GM18499 (cell line): ENCODE measurements around the gene PLOD1.

Experiments
- ATAC-seq: cut with Tn5 transposase; IDR thresholded peaks from one replicate; pipeline ENCODE4 v1.9.1; 2021; ENCODE audit warnings: moderate number of reproducible peaks; ENCODE audit not compliant: insufficient read depth, unreplicated experiment

Gene PLOD1

DNA sequence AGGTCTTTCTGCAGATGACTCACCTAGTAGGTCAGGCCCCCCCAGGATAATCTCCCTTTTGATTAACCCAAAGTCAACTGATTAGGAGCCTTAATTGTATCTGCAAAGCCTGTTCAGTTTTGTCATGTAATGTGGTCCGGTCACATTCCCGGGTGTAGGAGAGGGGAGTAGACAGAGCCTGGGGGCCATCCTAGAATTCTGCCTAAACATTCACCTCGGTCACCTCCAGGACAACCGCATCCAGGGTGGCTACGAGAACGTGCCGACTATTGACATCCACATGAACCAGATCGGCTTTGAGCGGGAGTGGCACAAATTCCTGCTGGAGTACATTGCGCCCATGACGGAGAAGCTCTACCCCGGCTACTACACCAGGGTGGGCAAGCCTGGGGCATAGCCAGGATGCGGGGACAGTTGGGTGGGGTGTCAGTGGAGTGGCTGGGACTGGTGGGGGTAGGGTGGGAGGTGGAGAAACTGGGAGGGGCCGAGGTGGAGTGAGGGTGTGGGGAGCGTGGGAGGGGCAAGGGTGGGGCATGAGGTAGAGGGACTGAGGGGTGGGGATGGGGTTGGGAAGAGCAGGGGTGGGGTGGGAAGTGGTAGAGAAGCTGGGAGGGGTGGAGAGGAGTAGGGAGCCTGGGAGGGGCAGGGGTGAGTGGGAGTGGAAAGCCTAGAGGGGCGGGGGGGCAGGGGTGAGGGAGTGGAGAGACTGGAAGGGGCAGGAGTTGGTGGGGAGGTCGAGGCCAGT, 36.1 kb downstream of the PLOD1 start:
- no peak for ATAC-seq

GRCh38 chr1:11977625-11978024, 43.1 kb downstream of the PLOD1 start:
- ATAC-seq = no peak

DNA sequence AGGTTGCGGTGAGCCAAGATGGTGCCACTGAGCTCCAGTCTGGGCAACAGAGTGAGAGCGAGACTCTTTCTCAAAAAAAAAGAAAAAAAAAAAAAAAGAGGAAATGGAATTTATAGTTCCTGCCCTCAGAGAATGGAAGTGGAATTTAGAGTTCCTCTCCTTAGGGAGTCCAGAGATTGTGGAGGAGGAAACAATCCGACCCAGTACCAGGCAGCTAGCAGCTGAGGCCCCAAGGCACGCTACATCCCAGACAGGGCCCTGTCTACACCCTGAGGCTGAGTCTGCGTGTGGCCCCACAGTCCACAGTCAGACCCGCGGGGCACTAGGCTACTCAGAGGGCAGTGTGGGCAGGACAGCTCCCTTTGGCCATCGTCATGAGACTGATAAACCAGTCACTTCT, 43.8 kb downstream of the PLOD1 start:
- ATAC-seq = no peak

DNA sequence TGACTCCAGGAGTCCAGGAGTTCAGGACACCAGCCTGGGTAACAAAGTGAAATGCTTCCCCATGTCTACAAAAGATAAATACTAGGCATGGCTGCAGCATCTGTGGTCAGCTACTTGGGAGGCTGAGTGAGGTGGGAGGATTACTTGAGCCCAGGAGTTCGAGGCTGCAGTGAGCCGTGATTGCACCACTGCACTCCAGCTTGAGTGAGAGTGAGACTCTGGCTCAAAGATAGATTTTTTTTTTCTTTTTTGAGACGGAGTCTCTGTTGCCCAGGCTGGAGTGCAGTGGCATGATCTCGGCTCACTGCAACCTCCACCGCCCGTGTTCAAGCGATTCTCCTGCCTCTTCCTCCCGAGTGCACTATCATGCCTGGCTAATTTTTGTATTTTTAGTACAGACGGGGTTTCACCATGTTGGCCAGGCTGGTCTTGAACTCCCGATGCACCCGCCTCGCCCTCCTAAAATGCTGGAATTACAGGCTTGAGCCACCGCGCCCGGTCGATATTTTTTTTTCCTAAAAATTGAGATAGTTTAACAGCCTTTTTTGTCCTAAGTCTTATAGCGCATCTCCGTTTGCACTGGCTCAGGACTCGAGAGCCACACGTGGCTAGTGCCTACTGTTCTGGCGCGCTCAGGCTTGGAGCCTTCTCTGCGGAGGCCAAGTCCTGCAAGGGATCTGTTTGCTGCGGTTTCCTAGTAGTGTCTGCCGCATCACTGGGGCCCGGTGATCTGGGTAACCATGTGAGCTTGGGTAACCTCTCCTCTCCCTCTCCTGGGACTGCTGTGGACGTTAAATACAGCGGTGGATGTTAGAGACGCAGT, 44.7 kb downstream of the PLOD1 start:
- no peak for ATAC-seq

- peak; percentile 64 for ATAC-seq
These were observed 45.5 kb downstream of the PLOD1 start, which contains the start of gene MFN2 for GRCh38 chr1:11979851-11980675. MFN2 (plus strand) TSS chr1:11980444; CDS start chr1:11989169, 8,725 bp downstream.

- ATAC-seq = no peak
These were observed 46.1 kb downstream of the PLOD1 start for GRCh38 chr1:11980676-11980972.

- no peak for ATAC-seq
These were observed 47.0 kb downstream of the PLOD1 start for GRCh38 chr1:11981378-11982009.

- no peak for ATAC-seq
These were observed 47.5 kb downstream of the PLOD1 start for GRCh38 chr1:11982010-11982392.

GRCh38 chr1:11984121-11984520, 49.6 kb downstream of the PLOD1 start:
- ATAC-seq = no peak

- no peak for ATAC-seq
These were observed 50.1 kb downstream of the PLOD1 start for GRCh38 chr1:11984576-11984975.

DNA sequence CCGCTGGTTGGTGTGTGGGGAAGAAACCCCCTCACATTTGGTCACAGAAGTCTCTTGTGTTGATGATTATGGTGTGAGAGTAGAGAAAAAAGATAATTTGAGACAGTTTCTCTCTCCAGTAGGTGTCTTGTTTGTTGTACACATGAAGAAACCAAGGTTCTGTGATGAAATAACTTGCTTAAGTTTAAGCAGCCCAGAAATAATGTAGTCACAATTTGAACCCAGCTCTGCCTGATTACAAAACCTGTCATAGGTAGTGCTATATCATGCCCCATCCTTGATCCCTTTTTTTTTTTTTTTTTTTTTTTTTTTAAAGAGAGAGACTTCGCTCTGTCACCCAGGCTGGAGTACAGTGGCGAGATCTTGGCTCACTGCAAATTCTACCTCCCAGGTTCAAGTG, 50.7 kb downstream of the PLOD1 start:
- no peak for ATAC-seq

DNA sequence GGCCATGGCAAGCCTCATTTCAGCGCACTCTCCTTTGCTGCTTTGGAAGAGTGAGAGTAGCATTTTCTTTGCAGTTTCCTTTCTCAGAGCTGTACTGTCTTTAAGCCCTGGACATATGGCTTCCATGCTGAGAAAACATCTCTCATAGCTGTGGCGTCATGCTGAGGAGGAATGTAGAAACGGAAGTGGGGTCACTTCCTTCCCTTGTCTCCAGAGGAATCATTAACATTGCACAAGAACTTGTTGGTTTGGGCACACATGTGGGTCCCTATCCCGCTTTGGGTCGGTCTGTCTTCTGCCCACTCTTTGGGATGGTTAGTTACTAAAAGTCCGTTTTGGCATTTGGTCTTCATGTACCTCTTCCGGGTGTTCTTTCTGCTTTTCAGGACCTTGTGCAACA, 51.3 kb downstream of the PLOD1 start:
- no peak for ATAC-seq

DNA sequence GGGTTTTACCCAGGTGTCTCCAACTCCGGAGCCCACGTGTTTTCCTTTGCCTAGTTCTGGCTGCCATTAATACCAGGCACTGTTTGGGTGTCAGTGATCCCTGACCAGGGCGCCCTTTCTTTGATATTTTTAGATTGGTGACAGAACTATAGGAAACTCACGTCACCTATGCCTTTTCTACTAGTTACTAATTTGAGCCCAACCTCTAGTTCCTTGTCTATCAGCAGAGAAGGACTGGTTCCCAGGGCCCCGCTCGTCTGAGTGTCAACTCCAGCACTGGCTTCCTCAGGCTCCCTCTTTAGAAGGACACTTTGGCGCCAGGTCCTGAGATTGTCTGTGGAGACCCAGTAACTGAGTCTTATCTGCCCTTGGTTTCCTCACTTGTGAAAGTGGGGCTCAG, 55.2 kb downstream of the PLOD1 start:
- ATAC-seq = no peak

- ATAC-seq = no peak
These were observed 56.0 kb downstream of the PLOD1 start for GRCh38 chr1:11990303-11991032.

DNA sequence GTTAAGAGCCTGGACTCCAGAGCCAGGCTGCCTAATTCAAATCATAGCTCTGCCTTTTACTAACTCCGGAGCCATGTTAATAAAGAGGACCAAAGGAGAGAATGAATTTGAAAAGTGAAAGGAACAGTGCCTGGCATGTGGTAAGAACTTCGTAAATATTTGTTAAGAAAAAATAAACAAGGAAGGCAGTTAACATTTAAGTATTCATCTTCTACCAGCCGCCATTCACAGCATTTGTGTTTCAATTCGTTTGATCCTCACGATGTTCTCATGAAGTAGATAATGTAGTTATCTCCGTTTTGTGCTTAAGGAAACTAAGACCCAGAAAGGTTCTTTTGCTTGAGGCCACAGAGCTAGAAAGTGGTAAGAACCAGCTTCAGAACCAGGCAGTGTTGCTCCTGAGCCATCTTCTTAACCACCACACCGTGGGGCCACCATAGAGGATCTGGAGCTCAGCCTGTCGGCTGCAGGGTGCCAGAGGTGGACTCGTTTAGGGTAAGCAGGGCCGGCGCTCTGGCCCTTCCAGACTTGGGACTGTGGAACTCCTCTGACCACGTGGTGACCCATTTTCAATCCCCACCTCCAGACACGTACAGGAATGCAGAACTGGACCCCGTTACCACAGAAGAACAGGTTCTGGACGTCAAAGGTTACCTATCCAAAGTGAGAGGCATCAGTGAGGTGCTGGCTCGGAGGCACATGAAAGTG, 57.6 kb downstream of the PLOD1 start:
- no peak for ATAC-seq

- ATAC-seq = no peak
These were observed 62.7 kb downstream of the PLOD1 start for GRCh38 chr1:11997081-11997850.

- ATAC-seq = no peak
These were observed 64.1 kb downstream of the PLOD1 start for GRCh38 chr1:11998636-11999035.

DNA sequence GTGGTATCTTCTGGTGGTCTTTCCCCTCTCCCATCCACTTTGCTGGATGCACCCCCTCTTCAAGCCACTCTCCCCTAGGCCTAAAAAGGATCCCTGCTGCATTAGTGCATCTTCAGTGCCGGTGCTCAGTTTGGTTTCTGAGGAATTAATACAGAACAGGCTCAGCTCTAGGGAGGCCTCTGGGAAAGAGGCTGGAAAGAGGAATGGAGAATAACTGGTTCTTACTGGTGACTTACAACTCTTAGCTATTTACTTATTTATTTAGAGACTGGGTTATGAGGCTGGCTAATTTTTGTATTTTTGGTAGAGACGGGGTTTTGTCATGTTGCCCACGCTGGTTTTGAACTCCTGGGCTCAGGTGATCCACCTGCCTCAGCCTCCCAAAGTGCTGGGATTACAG, 64.7 kb downstream of the PLOD1 start:
- ATAC-seq = no peak
